Measurements from ENCODE around the gene ODAD3. TPM values are rescaled to one million over a fixed set of nuclear protein-coding genes. Genes with fewer than 3 reads are reported as not detected.
"Not testable (repeated sequence)": the region's sequence is repeated elsewhere in the genome, so short reads cannot be mapped to it uniquely, and the experiment has no call there.

The ODAD3 gene
- total RNA-seq, 1 donor: under 0.01 TPM

GRCh38 chr19:11473725-11474124 lies 38.8 kb upstream of the ODAD3 start:
- Histone ChIP-seq H3K4me3 (ENCODE audit: insufficient read depth, low read length) (no peak overlapping the region), H3K79me2 (ENCODE audit: insufficient read depth, low read length) (no peaks in the 10 kb centered on the region), H3K27ac (ENCODE audit: low read depth, low read length) (no peak overlapping the region), H3K36me3 (ENCODE audit: insufficient read depth, low read length) (no peaks in the 10 kb centered on the region), H3K4me2 (ENCODE audit: insufficient read depth, low read length) (no peak overlapping the region), H3K4me1 (ENCODE audit: insufficient read depth, low read length) (no peaks in the 10 kb centered on the region), H2AFZ (ENCODE audit: low read length) (no peak overlapping the region), H3K9me3 (ENCODE audit: low read depth, low read length) (no peaks in the 10 kb centered on the region), H4K20me1 (ENCODE audit: insufficient read depth, low read length) (no peaks in the 10 kb centered on the region), H3K27me3 (ENCODE audit: insufficient read depth, low read length) (peaks cover 7% of the 10 kb centered on the region)
- peak; percentile 42 for DNase-seq (ENCODE audit: insufficient read length, low spot score, missing footprints)
- TF ChIP-seq CTCF (IDR thresholded peaks at IDR 0.05; ENCODE audit: extremely low read depth, low read depth, low read length): no peak

- H3K79me2 ChIP-seq (ENCODE audit: insufficient read depth, low read length); DNase-seq (ENCODE audit: insufficient read length, low spot score, missing footprints): not testable (repeated sequence)
Observed at GRCh38 chr19:11468266-11468845, 33.4 kb upstream of the ODAD3 start.

GRCh38 chr19:11465600-11465999 lies 30.7 kb upstream of the ODAD3 start:
- DNase-seq (ENCODE audit: insufficient read length, low spot score, missing footprints): peak; percentile 13
- Histone ChIP-seq H4K20me1 (ENCODE audit: insufficient read depth, low read length) (no peaks in the 10 kb centered on the region), H3K36me3 (ENCODE audit: insufficient read depth, low read length) (no peaks in the 10 kb centered on the region), H3K4me3 (ENCODE audit: insufficient read depth, low read length) (no peak overlapping the region), H3K27ac (ENCODE audit: low read depth, low read length) (no peak overlapping the region), H2AFZ (ENCODE audit: low read length) (no peak overlapping the region), H3K4me1 (ENCODE audit: insufficient read depth, low read length) (no peaks in the 10 kb centered on the region), H3K79me2 (ENCODE audit: insufficient read depth, low read length) (no peaks in the 10 kb centered on the region), H3K4me2 (ENCODE audit: insufficient read depth, low read length) (no peak overlapping the region), H3K9me3 (ENCODE audit: low read depth, low read length) (no peaks in the 10 kb centered on the region), H3K27me3 (ENCODE audit: insufficient read depth, low read length) (no peaks in the 10 kb centered on the region)
- no peak for TF ChIP-seq CTCF (IDR thresholded peaks at IDR 0.05; ENCODE audit: extremely low read depth, low read depth, low read length)

More at GRCh38 chr19:11468266-11468845, 33.4 kb upstream of the ODAD3 start:
- H2AFZ ChIP-seq (ENCODE audit: low read length); H3K36me3 ChIP-seq (ENCODE audit: insufficient read depth, low read length); H3K4me3 ChIP-seq (ENCODE audit: insufficient read depth, low read length); H3K27me3 ChIP-seq (ENCODE audit: insufficient read depth, low read length); H3K27ac ChIP-seq (ENCODE audit: low read depth, low read length); H3K9me3 ChIP-seq (ENCODE audit: low read depth, low read length); H3K4me2 ChIP-seq (ENCODE audit: insufficient read depth, low read length); H4K20me1 ChIP-seq (ENCODE audit: insufficient read depth, low read length); H3K4me1 ChIP-seq (ENCODE audit: insufficient read depth, low read length): not testable (repeated sequence)

DNA sequence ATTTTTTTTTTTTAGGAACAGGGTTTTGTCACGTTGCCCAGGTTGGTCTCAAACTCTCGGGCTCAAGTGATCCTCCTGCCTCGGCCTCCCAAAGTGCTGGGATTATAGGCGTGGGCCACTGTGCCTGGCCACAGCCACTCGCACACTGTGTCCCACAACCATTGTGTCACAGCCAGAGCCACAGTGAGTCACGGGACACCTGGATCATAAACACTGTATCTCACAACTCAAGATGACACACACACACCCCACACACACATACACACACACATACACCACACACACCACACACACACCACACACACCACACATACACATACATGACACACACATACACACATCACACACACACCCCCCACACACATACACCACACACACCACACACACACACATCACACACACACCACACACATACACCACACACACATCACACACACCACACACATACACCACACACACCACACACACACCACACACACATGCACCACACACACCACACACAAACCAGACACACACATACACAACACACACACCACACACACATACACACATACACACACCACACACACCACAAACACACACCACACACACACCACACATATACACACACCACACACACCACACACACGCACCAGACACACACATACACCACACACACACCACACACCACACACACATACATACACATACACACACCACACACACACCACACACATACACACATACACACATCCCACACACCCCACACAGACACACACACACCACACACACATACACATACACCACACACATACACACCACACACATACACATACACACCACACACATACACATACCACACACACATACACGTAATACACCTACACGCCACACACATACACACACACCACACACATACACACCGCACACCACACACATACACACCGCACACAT lies 29.7 kb upstream of the ODAD3 start:
- DNase-seq (ENCODE audit: insufficient read length, low spot score, missing footprints): no peak
- Histone ChIP-seq H3K36me3 (ENCODE audit: insufficient read depth, low read length) (no peaks in the 10 kb centered on the region), H2AFZ (ENCODE audit: low read length) (no peak overlapping the region), H3K79me2 (ENCODE audit: insufficient read depth, low read length) (no peaks in the 10 kb centered on the region), H3K27ac (ENCODE audit: low read depth, low read length) (no peak overlapping the region), H3K9me3 (ENCODE audit: low read depth, low read length) (no peaks in the 10 kb centered on the region), H3K27me3 (ENCODE audit: insufficient read depth, low read length) (no peaks in the 10 kb centered on the region), H3K4me1 (ENCODE audit: insufficient read depth, low read length) (no peaks in the 10 kb centered on the region), H3K4me3 (ENCODE audit: insufficient read depth, low read length) (no peak overlapping the region), H3K4me2 (ENCODE audit: insufficient read depth, low read length) (no peak overlapping the region), H4K20me1 (ENCODE audit: insufficient read depth, low read length) (no peaks in the 10 kb centered on the region)
- no peak for TF ChIP-seq CTCF (IDR thresholded peaks at IDR 0.05; ENCODE audit: extremely low read depth, low read depth, low read length)
